Glutamatergic neuron (in vitro differentiated cells): Measurements from ENCODE around the gene KRTAP4-16. TPM values are rescaled to one million over a fixed set of nuclear protein-coding genes. Genes with fewer than 3 reads are reported as not detected.

Experiments
- DNase-seq: peaks from one replicate; pipeline ENCODE4 v3.0.0; 2022
- H3K27ac Mint-ChIP-seq: one replicate; pipeline ENCODE4 v1.8.0; 2020; ENCODE audit warnings: mild to moderate bottlenecking, mixed read lengths, inconsistent platforms; ENCODE audit not compliant: unreplicated experiment
- H3K27me3 Mint-ChIP-seq: one replicate; pipeline ENCODE4 v1.8.0; 2020; ENCODE audit warnings: mild to moderate bottlenecking, moderate library complexity, mixed read lengths, inconsistent platforms; ENCODE audit not compliant: unreplicated experiment
- H3K36me3 Mint-ChIP-seq: one replicate; pipeline ENCODE4 v1.8.0; 2020; ENCODE audit warnings: mild to moderate bottlenecking, mixed read lengths, inconsistent platforms; ENCODE audit not compliant: unreplicated experiment
- H3K4me1 Mint-ChIP-seq: one replicate; pipeline ENCODE4 v1.8.0; 2020; ENCODE audit warnings: mild to moderate bottlenecking, low read depth, mixed read lengths, inconsistent platforms; ENCODE audit not compliant: unreplicated experiment
- H3K4me3 Mint-ChIP-seq: one replicate; pipeline ENCODE4 v1.8.0; 2020; ENCODE audit warnings: mild to moderate bottlenecking, mixed read lengths, inconsistent platforms; ENCODE audit not compliant: unreplicated experiment
- H3K9me3 Mint-ChIP-seq: one replicate; pipeline ENCODE4 v1.8.0; 2020; ENCODE audit warnings: mild to moderate bottlenecking, moderate library complexity, mixed read lengths, inconsistent platforms; ENCODE audit not compliant: unreplicated experiment
- total RNA-seq: library from RNA; stranded (reverse); fragmentation: NEBNext Ultra II Directional; extraction: Animal tissue kit (Norgen Biotek cat#: 25700); gene quantifications from one replicate; pipeline ENCODE4 v1.2.1, GENCODE V29; 2021; ENCODE audit not compliant: unreplicated experiment
- TF ChIP-seq, protein P1 (sequence below): fragments of 200-600 bp; sonication (generic); IDR thresholded peaks from one replicate; pipeline ENCODE4 v1.5.0; 2021; ENCODE audit not compliant: partially characterized antibody, unreplicated experiment

The KRTAP4-16 gene
- total RNA-seq, 1 donor from 2014 or later: not detected

DNA sequence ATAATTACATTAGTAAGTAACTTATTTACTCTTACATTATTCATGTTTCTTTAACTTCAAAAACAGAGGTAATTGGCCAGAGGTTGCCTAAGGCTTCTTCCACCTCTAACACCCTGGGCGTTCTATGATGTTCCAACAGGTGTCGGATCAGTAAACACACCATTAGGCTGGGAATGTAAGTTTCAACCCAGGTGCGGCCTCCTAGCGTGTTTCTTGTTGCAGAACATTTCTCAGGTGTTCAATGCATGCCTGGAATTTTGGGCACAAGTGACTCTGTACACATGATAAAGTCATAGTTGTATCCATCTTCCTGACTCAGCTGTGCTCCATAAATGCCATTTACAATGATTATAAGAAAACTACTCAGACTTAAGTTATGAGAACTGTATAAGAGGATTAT, 48.0 kb downstream of the KRTAP4-16 start:
- Mint-ChIP-seq H3K27me3 (peaks cover 2% of the 10 kb centered on the region), H3K36me3 (peaks cover 5% of the 10 kb centered on the region)
- no peak for DNase-seq

DNA sequence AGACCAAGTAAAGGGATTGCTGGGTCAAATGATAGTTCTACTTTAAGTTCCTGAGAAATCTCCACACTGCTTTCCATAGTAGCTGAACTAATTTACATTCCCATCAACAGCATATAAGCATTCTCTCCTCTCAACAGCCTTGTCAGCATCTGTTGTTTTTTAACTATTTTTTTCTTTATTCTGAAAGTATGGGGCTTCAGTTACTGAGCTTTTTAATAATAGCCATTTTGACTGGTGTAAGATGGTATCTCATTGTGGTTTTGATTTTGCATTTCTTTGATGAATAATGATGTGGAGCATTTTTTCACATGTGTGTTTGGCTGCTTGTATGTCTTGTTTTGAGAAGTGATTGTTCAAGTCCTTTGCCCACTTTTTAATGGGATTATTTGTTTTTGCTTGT, 49.4 kb downstream of the KRTAP4-16 start:
- no peak for DNase-seq
- Mint-ChIP-seq H3K9me3 (no peaks in the 10 kb centered on the region), H3K27ac (no peak overlapping the region), H3K36me3 (peaks cover 5% of the 10 kb centered on the region), H3K4me1 (no peaks in the 10 kb centered on the region), H3K4me3 (no peak overlapping the region), H3K27me3 (peaks cover 2% of the 10 kb centered on the region)
- TF ChIP-seq, protein P1, sequence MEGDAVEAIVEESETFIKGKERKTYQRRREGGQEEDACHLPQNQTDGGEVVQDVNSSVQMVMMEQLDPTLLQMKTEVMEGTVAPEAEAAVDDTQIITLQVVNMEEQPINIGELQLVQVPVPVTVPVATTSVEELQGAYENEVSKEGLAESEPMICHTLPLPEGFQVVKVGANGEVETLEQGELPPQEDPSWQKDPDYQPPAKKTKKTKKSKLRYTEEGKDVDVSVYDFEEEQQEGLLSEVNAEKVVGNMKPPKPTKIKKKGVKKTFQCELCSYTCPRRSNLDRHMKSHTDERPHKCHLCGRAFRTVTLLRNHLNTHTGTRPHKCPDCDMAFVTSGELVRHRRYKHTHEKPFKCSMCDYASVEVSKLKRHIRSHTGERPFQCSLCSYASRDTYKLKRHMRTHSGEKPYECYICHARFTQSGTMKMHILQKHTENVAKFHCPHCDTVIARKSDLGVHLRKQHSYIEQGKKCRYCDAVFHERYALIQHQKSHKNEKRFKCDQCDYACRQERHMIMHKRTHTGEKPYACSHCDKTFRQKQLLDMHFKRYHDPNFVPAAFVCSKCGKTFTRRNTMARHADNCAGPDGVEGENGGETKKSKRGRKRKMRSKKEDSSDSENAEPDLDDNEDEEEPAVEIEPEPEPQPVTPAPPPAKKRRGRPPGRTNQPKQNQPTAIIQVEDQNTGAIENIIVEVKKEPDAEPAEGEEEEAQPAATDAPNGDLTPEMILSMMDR: no peak

More for the DNA sequence above, 48.0 kb downstream of the KRTAP4-16 start:
- H3K27ac Mint-ChIP-seq: no peak overlapping the region
- H3K4me1 Mint-ChIP-seq: no peaks in the 10 kb centered on the region
- TF ChIP-seq, protein P1: no peak
- H3K9me3 Mint-ChIP-seq: no peaks in the 10 kb centered on the region
- no peak overlapping the region for H3K4me3 Mint-ChIP-seq

Other genes with a start within 250 kb of the KRTAP4-16 start
- gene KRT12, start 235.0 kb downstream of the KRTAP4-16 start, total RNA-seq: not detected
- gene KRT20, start 217.0 kb downstream of the KRTAP4-16 start, total RNA-seq: not detected
- gene KRT23, start 164.6 kb downstream of the KRTAP4-16 start, total RNA-seq: not detected
- gene KRT39, start 135.3 kb downstream of the KRTAP4-16 start, total RNA-seq: not detected
- not detected for gene KRT40, start 117.9 kb downstream of the KRTAP4-16 start, total RNA-seq
- gene KRTAP3-3, start 108.0 kb downstream of the KRTAP4-16 start, total RNA-seq: not detected
- gene KRTAP3-2, start 102.3 kb downstream of the KRTAP4-16 start, total RNA-seq: not detected
- not detected for gene KRTAP3-1, start 93.1 kb downstream of the KRTAP4-16 start, total RNA-seq
- gene KRTAP1-5, start 75.0 kb downstream of the KRTAP4-16 start, total RNA-seq: not detected
- gene KRTAP1-4, start 72.0 kb downstream of the KRTAP4-16 start, total RNA-seq: not detected
- gene KRTAP1-3, start 67.3 kb downstream of the KRTAP4-16 start, total RNA-seq: not detected
- gene KRTAP1-1, start 60.8 kb downstream of the KRTAP4-16 start, total RNA-seq: not detected
- gene KRTAP2-1, start 54.9 kb downstream of the KRTAP4-16 start, total RNA-seq: not detected
- gene KRTAP2-2, start 47.0 kb downstream of the KRTAP4-16 start, total RNA-seq: not detected
- not detected for gene KRTAP2-3, start 42.1 kb downstream of the KRTAP4-16 start, total RNA-seq
- not detected for gene KRTAP2-4, start 36.3 kb downstream of the KRTAP4-16 start, total RNA-seq
- not detected for gene KRTAP4-7, start 18.1 kb downstream of the KRTAP4-16 start, total RNA-seq
- not detected for gene KRTAP4-8, start 4.1 kb downstream of the KRTAP4-16 start, total RNA-seq
- gene KRTAP4-9, start 3.2 kb upstream of the KRTAP4-16 start, total RNA-seq: not detected
- gene KRTAP4-11, start 16.2 kb upstream of the KRTAP4-16 start, total RNA-seq: not detected
- gene KRTAP4-12, start 22.0 kb upstream of the KRTAP4-16 start, total RNA-seq: not detected
- not detected for gene KRTAP4-6, start 38.3 kb upstream of the KRTAP4-16 start, total RNA-seq
- not detected for gene KRTAP4-5, start 47.6 kb upstream of the KRTAP4-16 start, total RNA-seq
- not detected for gene KRTAP4-4, start 58.5 kb upstream of the KRTAP4-16 start, total RNA-seq
- not detected for gene KRTAP4-3, start 66.0 kb upstream of the KRTAP4-16 start, total RNA-seq
- gene KRTAP4-2, start 76.0 kb upstream of the KRTAP4-16 start, total RNA-seq: not detected
- gene KRTAP4-1, start 82.7 kb upstream of the KRTAP4-16 start, total RNA-seq: not detected
- not detected for gene KRTAP9-1, start 87.7 kb upstream of the KRTAP4-16 start, total RNA-seq
- not detected for gene KRTAP9-2, start 124.4 kb upstream of the KRTAP4-16 start, total RNA-seq
- not detected for gene KRTAP9-3, start 130.2 kb upstream of the KRTAP4-16 start, total RNA-seq
- not detected for gene KRTAP9-8, start 135.8 kb upstream of the KRTAP4-16 start, total RNA-seq
- not detected for gene KRTAP9-4, start 147.5 kb upstream of the KRTAP4-16 start, total RNA-seq
- not detected for gene KRTAP9-9, start 153.2 kb upstream of the KRTAP4-16 start, total RNA-seq
- gene KRTAP9-6, start 163.2 kb upstream of the KRTAP4-16 start, total RNA-seq: not detected
- gene KRTAP9-7, start 173.5 kb upstream of the KRTAP4-16 start, total RNA-seq: not detected
- gene KRTAP29-1, start 200.6 kb upstream of the KRTAP4-16 start, total RNA-seq: not detected
- not detected for gene KRTAP16-1, start 207.1 kb upstream of the KRTAP4-16 start, total RNA-seq
- gene KRTAP17-1, start 213.5 kb upstream of the KRTAP4-16 start, total RNA-seq: not detected
- not detected for gene KRT33A, start 248.6 kb upstream of the KRTAP4-16 start, total RNA-seq